WTC11 (cell line): Measurements from ENCODE around the gene IFNLR1. TPM values are rescaled to one million over a fixed set of nuclear protein-coding genes. Genes with fewer than 3 reads are reported as not detected.

Experiments used
- ATAC-seq: fragments of 200-7000 bp; cut with Tn5 transposase; 2 replicates; pipeline ENCODE4 v1.10.0; 2021; ENCODE audit warnings: mild to moderate bottlenecking, moderate library complexity
- CTCF ChIA-PET: fragments of 300-600 bp; sonication (Branson Sonifier 250); formaldehyde crosslinking; loops from one replicate; lab custom pipeline; 2021; ENCODE audit warnings: antibody characterized with exemption; lab: Charles Lee
- POLR2A ChIA-PET: fragments of 350-600 bp; sonication (Branson Sonifier 250); formaldehyde crosslinking; loops from one replicate; lab custom pipeline; 2021; ENCODE audit warnings: antibody characterized with exemption; lab: Charles Lee
- DNase-seq: peaks from one replicate; pipeline ENCODE4 v3.0.0; 2021; ENCODE audit warnings: low spot score
- H3K27ac Mint-ChIP-seq: 2 replicates; pipeline ENCODE4 v1.8.0; 2021; ENCODE audit warnings: mixed read lengths
- H3K27me3 Mint-ChIP-seq: 2 replicates; pipeline ENCODE4 v1.8.0; 2021; ENCODE audit warnings: low read depth, mild to moderate bottlenecking, moderate library complexity, mixed read lengths
- H3K36me3 Mint-ChIP-seq: 2 replicates; pipeline ENCODE4 v1.8.0; 2021; ENCODE audit warnings: mixed read lengths
- H3K4me1 Mint-ChIP-seq: 2 replicates; pipeline ENCODE4 v1.8.0; 2022; ENCODE audit warnings: mixed read lengths
- H3K4me3 Mint-ChIP-seq: 2 replicates; pipeline ENCODE4 v1.8.0; 2021; ENCODE audit warnings: mild to moderate bottlenecking, moderate library complexity, mixed read lengths
- H3K9me3 Mint-ChIP-seq: 2 replicates; pipeline ENCODE4 v1.8.0; 2021; ENCODE audit warnings: mixed read lengths
- ATF2 ChIP-seq: sonication (generic); formaldehyde crosslinking; IDR thresholded peaks from 2 replicates; pipeline ENCODE4 v1.8.1; 2022; ENCODE audit warnings: low read depth, missing genetic modification reagents, borderline replicate concordance
- FOXJ3 ChIP-seq: sonication (generic); formaldehyde crosslinking; IDR thresholded peaks from 2 replicates; pipeline ENCODE4 v1.9.0; 2021; ENCODE audit warnings: missing genetic modification reagents, mild to moderate bottlenecking, borderline replicate concordance
- FOXP1 ChIP-seq: sonication (generic); formaldehyde crosslinking; IDR thresholded peaks from 2 replicates; pipeline ENCODE4 v1.8.0; 2022; ENCODE audit warnings: missing genetic modification reagents, mild to moderate bottlenecking, moderate library complexity, borderline replicate concordance
- IRF2 ChIP-seq: sonication (generic); formaldehyde crosslinking; IDR thresholded peaks from 2 replicates; pipeline ENCODE4 v1.8.0; 2022; ENCODE audit warnings: low read depth, missing genetic modification reagents, borderline replicate concordance
- MLX ChIP-seq: sonication (generic); formaldehyde crosslinking; IDR thresholded peaks from 2 replicates; pipeline ENCODE4 v1.8.1; 2023; ENCODE audit warnings: mild to moderate bottlenecking, missing genetic modification reagents, moderate library complexity
- OVOL2 ChIP-seq: fragments of 250-450 bp; sonication (Bioruptor Pico); IDR thresholded peaks from 2 replicates; pipeline ENCODE4 v1.9.0; 2021; ENCODE audit warnings: mild to moderate bottlenecking, borderline replicate concordance
- RELA ChIP-seq: sonication (generic); formaldehyde crosslinking; IDR thresholded peaks from 2 replicates; pipeline ENCODE4 v1.8.1; 2022; ENCODE audit warnings: missing genetic modification reagents, mild to moderate bottlenecking, borderline replicate concordance
- SOX15 ChIP-seq: fragments of 250-450 bp; sonication (Bioruptor Pico); IDR thresholded peaks from 2 replicates; pipeline ENCODE4 v1.9.0; 2021; ENCODE audit warnings: mild to moderate bottlenecking
- SP1 ChIP-seq: sonication (generic); formaldehyde crosslinking; conservative IDR thresholded peaks from 2 replicates; pipeline ENCODE4 v1.8.1; 2022; ENCODE audit warnings: missing genetic modification reagents
- ZNF232 ChIP-seq: sonication (generic); formaldehyde crosslinking; IDR thresholded peaks from 2 replicates; pipeline ENCODE4 v1.8.0; 2022; ENCODE audit warnings: mild to moderate bottlenecking, missing genetic modification reagents
- ZNF416 ChIP-seq: fragments of 250-450 bp; sonication (Bioruptor Pico); IDR thresholded peaks from 2 replicates; pipeline ENCODE4 v1.9.0; 2021; ENCODE audit warnings: mild to moderate bottlenecking, inconsistent platforms
- ZNF423 ChIP-seq: fragments of 250-450 bp; sonication (Bioruptor Pico); IDR thresholded peaks from 2 replicates; pipeline ENCODE4 v2.1.2; 2022; ENCODE audit warnings: mild to moderate bottlenecking, moderate library complexity
- ZNF512 ChIP-seq: sonication (generic); formaldehyde crosslinking; IDR thresholded peaks from 2 replicates; pipeline ENCODE4 v1.8.1; 2022; ENCODE audit warnings: missing genetic modification reagents, borderline replicate concordance
- ZNF532 ChIP-seq: fragments of 250-450 bp; sonication (Bioruptor Pico); IDR thresholded peaks from 2 replicates; pipeline ENCODE4 v1.9.0; 2021; ENCODE audit warnings: mild to moderate bottlenecking, borderline replicate concordance
- total RNA-seq: library from RNA; stranded (reverse); gene quantifications from 3 replicates; pipeline ENCODE4 v1.2.3, GENCODE V29; 2021
- TF ChIP-seq, protein P1 (sequence below): sonication (generic); formaldehyde crosslinking; IDR thresholded peaks from 2 replicates; pipeline ENCODE4 v1.8.0; 2023; ENCODE audit warnings: mild to moderate bottlenecking, missing genetic modification reagents

Gene IFNLR1
- total RNA-seq, 1 experiment from 2014 or later = 6.6 TPM

DNA sequence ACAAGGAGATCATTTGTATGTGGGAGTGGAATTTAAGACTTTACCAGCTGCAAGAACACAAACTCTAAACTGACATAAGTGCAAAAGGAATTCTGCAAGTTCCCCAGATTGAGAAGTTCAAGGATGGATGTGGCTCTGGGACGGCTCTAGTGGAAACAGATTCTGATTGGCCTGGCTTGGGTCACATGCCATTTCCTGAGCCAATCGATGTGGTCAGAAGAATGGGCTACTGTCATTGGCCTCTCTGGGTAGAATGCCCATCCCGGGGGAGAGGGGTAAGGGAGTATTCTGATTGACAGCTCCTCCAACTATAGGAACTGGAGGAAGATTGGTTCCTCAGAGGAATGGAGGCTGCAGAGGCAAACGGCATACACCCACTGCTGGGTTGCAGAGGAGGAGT is 6.0 kb upstream of the IFNLR1 start (continued):
- no peak for TF ChIP-seq OVOL2 (CRISPR knock-in tag)

DNA sequence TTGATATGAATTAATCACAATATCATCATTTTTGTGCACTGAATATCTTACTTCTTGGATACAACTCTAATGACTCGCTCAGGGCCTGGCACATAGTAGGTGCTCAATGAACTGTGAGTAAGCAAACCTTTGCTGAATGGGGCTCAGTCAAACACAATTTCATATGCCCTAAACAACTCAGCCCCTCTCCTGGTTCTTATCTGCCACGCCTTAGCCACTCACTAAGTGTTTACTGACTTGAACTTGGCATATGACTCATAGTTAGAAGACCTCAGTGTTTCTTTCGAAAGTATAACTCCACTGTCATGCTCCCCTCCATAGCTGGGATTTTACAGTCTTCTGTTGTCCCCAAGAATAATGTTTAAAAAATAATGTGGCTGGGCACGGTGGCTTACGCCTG is 4.8 kb upstream of the IFNLR1 start:
- CTCF ChIA-PET = interaction anchor here (1.7 to 5.0 kb wide), 2 partner anchors 41 to 200 kb away, joined by 3 to 28 read pairs; no protein-coding TSS in a partner anchor
- POLR2A ChIA-PET = no interaction called here
- TF ChIP-seq IRF2 = no peak

GRCh38 chr1:24190983-24191461 is 3.9 kb upstream of the IFNLR1 start:
- TF ChIP-seq SOX15 (CRISPR knock-in tag) (no peak), RELA (CRISPR knock-in tag) (no peak), SP1 (no peak), MLX (CRISPR knock-in tag) (no peak), FOXJ3 (CRISPR knock-in tag) (no peak), ATF2 (no peak), ZNF512 (CRISPR knock-in tag) (no peak), ZNF532 (CRISPR knock-in tag) (no peak), ZNF416 (CRISPR knock-in tag) (no peak), ZNF232 (CRISPR knock-in tag) (no peak), FOXP1 (no peak), ZNF423 (CRISPR knock-in tag) (no peak)
- TF ChIP-seq, protein P1, sequence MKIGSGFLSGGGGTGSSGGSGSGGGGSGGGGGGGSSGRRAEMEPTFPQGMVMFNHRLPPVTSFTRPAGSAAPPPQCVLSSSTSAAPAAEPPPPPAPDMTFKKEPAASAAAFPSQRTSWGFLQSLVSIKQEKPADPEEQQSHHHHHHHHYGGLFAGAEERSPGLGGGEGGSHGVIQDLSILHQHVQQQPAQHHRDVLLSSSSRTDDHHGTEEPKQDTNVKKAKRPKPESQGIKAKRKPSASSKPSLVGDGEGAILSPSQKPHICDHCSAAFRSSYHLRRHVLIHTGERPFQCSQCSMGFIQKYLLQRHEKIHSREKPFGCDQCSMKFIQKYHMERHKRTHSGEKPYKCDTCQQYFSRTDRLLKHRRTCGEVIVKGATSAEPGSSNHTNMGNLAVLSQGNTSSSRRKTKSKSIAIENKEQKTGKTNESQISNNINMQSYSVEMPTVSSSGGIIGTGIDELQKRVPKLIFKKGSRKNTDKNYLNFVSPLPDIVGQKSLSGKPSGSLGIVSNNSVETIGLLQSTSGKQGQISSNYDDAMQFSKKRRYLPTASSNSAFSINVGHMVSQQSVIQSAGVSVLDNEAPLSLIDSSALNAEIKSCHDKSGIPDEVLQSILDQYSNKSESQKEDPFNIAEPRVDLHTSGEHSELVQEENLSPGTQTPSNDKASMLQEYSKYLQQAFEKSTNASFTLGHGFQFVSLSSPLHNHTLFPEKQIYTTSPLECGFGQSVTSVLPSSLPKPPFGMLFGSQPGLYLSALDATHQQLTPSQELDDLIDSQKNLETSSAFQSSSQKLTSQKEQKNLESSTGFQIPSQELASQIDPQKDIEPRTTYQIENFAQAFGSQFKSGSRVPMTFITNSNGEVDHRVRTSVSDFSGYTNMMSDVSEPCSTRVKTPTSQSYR (CRISPR knock-in tag) = no peak
- ChIA-PET POLR2A (interaction anchor here (1.6 kb wide), 1 partner anchor 41 kb away, joined by 7 read pairs; no protein-coding TSS in a partner anchor), CTCF (interaction anchor here (0.7 to 2.0 kb wide), 5 partner anchors 8 to 201 kb away, joined by 3 to 19 read pairs (median 8); no protein-coding TSS in a partner anchor)
- H3K36me3 Mint-ChIP-seq = no peaks in the 10 kb centered on the region
- no peak overlapping the region for H3K27ac Mint-ChIP-seq
- ATAC-seq (no peak), DNase-seq (no peak)
- H3K4me3 Mint-ChIP-seq = no peak overlapping the region
- peaks cover 7% of the 10 kb centered on the region for H3K9me3 Mint-ChIP-seq
- H3K4me1 Mint-ChIP-seq = peaks cover 21% of the 10 kb centered on the region
- H3K27me3 Mint-ChIP-seq = no peaks in the 10 kb centered on the region; the same call in 1 of the 2 replicates

More for the DNA sequence above, 4.8 kb upstream of the IFNLR1 start:
- Mint-ChIP-seq H3K27me3 (no peaks in the 10 kb centered on the region; the same call in 1 of the 2 replicates), H3K9me3 (peaks cover 7% of the 10 kb centered on the region), H3K36me3 (no peaks in the 10 kb centered on the region), H3K27ac (no peak overlapping the region), H3K4me1 (peaks cover 14% of the 10 kb centered on the region), H3K4me3 (no peak overlapping the region)
- DNase-seq (no peak), ATAC-seq (no peak)
